COR-L47 (cell line): ENCODE measurements around the gene TCP1.
"Not testable (repeated sequence)": the region's sequence is repeated elsewhere in the genome, so short reads cannot be mapped to it uniquely, and the experiment has no call there.

Experiments
- DNase-seq: peaks from one replicate; lab custom pipeline; 2025; lab: John Stamatoyannopoulos, UW

Gene TCP1

GRCh38 chr6:159736908-159737307 is 52.5 kb downstream of the TCP1 start:
- DNase-seq, result no peak

- not testable (repeated sequence) for DNase-seq
Observed at GRCh38 chr6:159733395-159733794, 56.0 kb downstream of the TCP1 start.

GRCh38 chr6:159732550-159732949 is 56.9 kb downstream of the TCP1 start:
- not testable (repeated sequence) for DNase-seq

- no peak for DNase-seq
Observed at GRCh38 chr6:159730332-159730676, 59.1 kb downstream of the TCP1 start.

- no peak for DNase-seq
Observed at GRCh38 chr6:159729598-159730331, 59.6 kb downstream of the TCP1 start.

- no peak for DNase-seq
Observed at GRCh38 chr6:159728531-159728964, 60.9 kb downstream of the TCP1 start.
